HepG2 (cell line): Measurements from ENCODE around the gene POU2AF2. TPM values are rescaled to one million over a fixed set of nuclear protein-coding genes. Genes with fewer than 3 reads are reported as not detected.
"Not testable (repeated sequence)": the region's sequence is repeated elsewhere in the genome, so short reads cannot be mapped to it uniquely, and the experiment has no call there.

ENCODE experiments used
- ATAC-seq: fragments of 200-7000 bp; cut with Tn5 transposase; 3 replicates; pipeline ENCODE4 v1.9.1; 2020; ENCODE audit warnings: mild to moderate bottlenecking, moderate library complexity
- BruUV-seq: library from RNA; stranded (reverse); fragments of 400-500 nt; replicated peaks from 2 replicates; lab custom pipeline; 2021; lab: Mats Ljungman, UMichigan
- CTCF ChIA-PET: fragments of 300-600 bp; formaldehyde crosslinking; extraction: SDS; loops from one replicate; lab custom pipeline; 2021; ENCODE audit warnings: low total read pairs, inconsistent platforms, low intra/inter-chr PET ratio; lab: Yijun Ruan, JAX
- POLR2A ChIA-PET: fragments of 350-600 bp; sonication (Branson Sonifier 250); formaldehyde crosslinking; loops from one replicate; lab custom pipeline; 2020; ENCODE audit warnings: antibody characterized with exemption, inconsistent platforms; lab: Yijun Ruan, JAX
- DNase-seq: peaks from one replicate; pipeline ENCODE4 v3.0.0-alpha.2; 2015; ENCODE audit warnings: low spot score
- FAIRE-seq: peaks from 3 replicates; lab custom pipeline; 2011; peaks lifted over from hg19 to GRCh38; lab: Jason Lieb, UNC
- H2AFZ ChIP-seq: one replicate; pipeline ENCODE4 v1.6.1; 2011; ENCODE audit warnings: low read length, inconsistent platforms
- H3K27ac ChIP-seq: fragments of 300-600 bp; 3 replicates; pipeline ENCODE4 v1.8.0; 2011; ENCODE audit warnings: mixed run types, mild to moderate bottlenecking, mixed read lengths, low read length, inconsistent platforms; ENCODE audit not compliant: insufficient read depth; ENCODE audit errors: extremely low read length
- H3K27me3 ChIP-seq, 2 experiments: fragments of 200-600 bp in 1 of 2; 2 replicates in 1 of 2; 3 replicates in 1 of 2; pipeline versions ENCODE4 v1.6.0 to v1.8.0; 2011; ENCODE audit warnings: low read length in 2 of 2, mild to moderate bottlenecking in 2 of 2, moderate library complexity in 2 of 2, inconsistent platforms in 1 of 2; ENCODE audit not compliant: insufficient read depth in 2 of 2, control insufficient read depth in 1 of 2
- H3K36me3 ChIP-seq, 2 experiments: fragments of 200-600 bp in 1 of 2; replicated peaks in 1 of 2; 2 replicates in 1 of 2; 3 replicates in 1 of 2; pipeline versions ENCODE4 v1.5.1 to v1.8.0; 2011; ENCODE audit warnings: low read length in 2 of 2, inconsistent platforms in 1 of 2; ENCODE audit not compliant: insufficient read depth in 2 of 2, control insufficient read depth in 1 of 2
- H3K4me1 ChIP-seq: 2 replicates; pipeline ENCODE4 v1.5.1; 2012; ENCODE audit warnings: low read length, inconsistent platforms; ENCODE audit not compliant: insufficient read depth
- H3K4me2 ChIP-seq: 2 replicates; pipeline ENCODE4 v1.6.0; 2011; ENCODE audit warnings: low read depth, low read length, inconsistent platforms
- H3K4me3 ChIP-seq, 3 experiments: fragments of 200-600 bp in 1 of 3; sonication (generic), shearing (Covaris generic) in 1 of 3; replicated peaks in 1 of 3; 2 replicates each; pipeline ENCODE4 v1.5.1; 2011 to 2016; ENCODE audit warnings: low read length in 3 of 3, inconsistent platforms in 2 of 3, low read depth in 2 of 3, mild to moderate bottlenecking in 2 of 3, control low read depth in 1 of 3, mixed read lengths in 1 of 3; ENCODE audit not compliant: insufficient read depth in 1 of 3
- H3K79me2 ChIP-seq: one replicate; pipeline ENCODE4 v1.6.1; 2011; ENCODE audit warnings: low read length, inconsistent platforms; ENCODE audit not compliant: insufficient read depth
- H3K9ac ChIP-seq: 2 replicates; pipeline ENCODE4 v1.6.0; 2011; ENCODE audit warnings: mild to moderate bottlenecking, low read depth, low read length, inconsistent platforms; ENCODE audit not compliant: insufficient read depth
- H3K9me3 ChIP-seq: 2 replicates; pipeline ENCODE4 v1.5.1; 2012; ENCODE audit warnings: mild to moderate bottlenecking, low read length
- H4K20me1 ChIP-seq: 2 replicates; pipeline ENCODE4 v1.6.0; 2011; ENCODE audit warnings: inconsistent platforms, mild to moderate bottlenecking, low read length, moderate library complexity; ENCODE audit not compliant: insufficient read depth
- NFYB ChIP-seq: sonication (generic); formaldehyde crosslinking; IDR thresholded peaks from 2 replicates; pipeline ENCODE4 v1.4.0; 2020; ENCODE audit warnings: missing genetic modification reagents
- ZFP36L2 ChIP-seq: sonication (generic); formaldehyde crosslinking; IDR thresholded peaks from 2 replicates; pipeline ENCODE4 v1.4.0; 2020; ENCODE audit warnings: missing genetic modification reagents
- WGBS: methylation state at CpG from one replicate; pipeline ENCODE4 v1.1.6; 2017; ENCODE audit warnings: low lambda C conversion rate; 5-methylcytosine and 5-hydroxymethylcytosine counted together
- in situ Hi-C: cut with HindIII; loops from 2 replicates; pipeline ENCODE4 v1.10.0; 2017; ENCODE audit warnings: low pct_unique_long_range_greater_than_20kb; ENCODE audit not compliant: extremely low pct_ligation_motif_present
- intact Hi-C: fragments of 100-400 bp; cut with micrococcal nuclease; formaldehyde crosslinking; loops from one replicate; pipeline ENCODE4 v1.10.0; 2022; ENCODE audit not compliant: unreplicated experiment
- polyA plus RNA-seq, 8 experiments: library from polyadenylated mRNA; depleted of rRNA in 3 of 8; stranded (reverse) in 7 of 8; unstranded in 1 of 8; fragments of >200 nt; fragmentation: Illumina TruSeq in 4 of 8; extraction: Trizol in 4 of 8; gene quantifications; 2 replicates each; pipeline versions ENCODE4 v1.2.1 to v1.2.3, GENCODE V29; 2011 to 2016; ENCODE audit warnings: low read depth in 4 of 8, missing spikeins in 1 of 8, mixed read lengths in 1 of 8; ENCODE audit not compliant: insufficient read depth in 1 of 8
- total RNA-seq, 5 experiments: library from RNA; depleted of rRNA; stranded (reverse); fragments of >200 nt; fragmentation: Illumina TruSeq; extraction: Trizol; gene quantifications; 2 replicates each; pipeline ENCODE4 v1.2.3, GENCODE V29; 2016; ENCODE audit warnings: low read depth in 1 of 5

Gene POU2AF2
- total and polyA plus RNA-seq, 2 of the 13 experiments (the other 11 are each of a cell fraction or from before 2014, with no cell fraction given) = 0.11 TPM; not detected in 1

DNA sequence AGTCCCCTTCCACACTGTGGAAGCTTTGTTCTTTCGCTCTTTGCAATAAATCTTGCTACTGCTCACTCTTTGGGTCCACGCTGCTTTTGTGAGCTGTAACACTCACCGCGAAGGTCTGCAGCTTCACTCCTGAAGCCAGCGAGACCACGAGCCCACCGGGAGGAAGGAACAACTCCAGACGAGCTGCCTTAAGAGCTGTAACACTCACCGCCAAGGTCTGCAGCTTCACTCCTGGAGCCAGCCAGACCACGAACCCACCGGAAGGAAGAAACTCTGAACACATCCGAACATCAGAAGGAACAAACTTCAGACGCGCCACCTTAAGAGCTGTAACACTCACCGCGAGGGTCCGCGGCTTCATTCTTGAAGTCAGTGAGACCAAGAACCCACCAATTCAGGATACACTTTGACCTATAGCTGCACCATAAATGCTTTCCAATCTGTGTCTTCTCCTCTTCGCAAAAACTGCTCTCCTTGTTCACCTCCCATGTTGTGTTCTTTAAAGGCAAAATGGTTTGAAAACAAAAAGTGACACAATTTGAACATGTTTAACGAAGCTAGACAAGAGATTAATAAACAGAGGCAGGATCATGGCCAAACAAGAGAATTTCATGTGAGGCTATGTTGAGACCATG is 22.6 kb upstream of the POU2AF2 start:
- intact Hi-C loops, H2AFZ ChIP-seq, BruUV-seq, H3K79me2 ChIP-seq, H3K4me1 ChIP-seq, H4K20me1 ChIP-seq, in situ Hi-C loops, ATAC-seq, H3K27ac ChIP-seq, POLR2A ChIA-PET, H3K36me3 ChIP-seq, H3K9me3 ChIP-seq, H3K4me3 ChIP-seq, FAIRE-seq, DNase-seq, H3K27me3 ChIP-seq, H3K9ac ChIP-seq, H3K4me2 ChIP-seq, CTCF ChIA-PET: not testable (repeated sequence)
- WGBS = 66% methylated on average over 12 of the region's 20 CpGs

- TF ChIP-seq ZFP36L2 (CRISPR knock-in tag) = no peak
- TF ChIP-seq NFYB (CRISPR knock-in tag) = no peak
- intact Hi-C loops = no loop called here
- DNase-seq = no peak
- H3K4me1 ChIP-seq = peaks cover 2% of the 10 kb centered on the region
- no peak overlapping the region for H3K4me3 ChIP-seq
- H2AFZ ChIP-seq = no peak overlapping the region
- POLR2A ChIA-PET = no interaction called here
- H3K9ac ChIP-seq = no peak overlapping the region
- FAIRE-seq = no peak
- BruUV-seq = no TSS peak
- WGBS = 48% methylated on average over 3 of the region's 3 CpGs
- CTCF ChIA-PET = no interaction called here
- no peaks in the 10 kb centered on the region for H3K79me2 ChIP-seq
- no peaks in the 10 kb centered on the region for H3K9me3 ChIP-seq
- 0 out of 5 replicates have a peak, but pooled peaks cover 0 to under 1% of the 10 kb centered on the region in 2 experiments for H3K27me3 ChIP-seq
- in situ Hi-C loops = no loop called here
- H3K36me3 ChIP-seq = no peaks in the 10 kb centered on the region
- H3K27ac ChIP-seq = no peak overlapping the region
- no peak overlapping the region for H3K4me2 ChIP-seq
- no peak for ATAC-seq
- H4K20me1 ChIP-seq = no peaks in the 10 kb centered on the region
Observed at GRCh38 chr11:111225881-111226280, 19.6 kb upstream of the POU2AF2 start.
